HepG2 (cell line): Measurements from ENCODE around the gene TNIP1. TPM values are rescaled to one million over a fixed set of nuclear protein-coding genes. Genes with fewer than 3 reads are reported as not detected.
A peak's percentile ranks its signal among the peaks of the same experiment; 100 is the strongest.

ENCODE experiments used
- BORCS8-MEF2B ChIP-seq: sonication (generic); formaldehyde crosslinking; IDR thresholded peaks from 2 replicates; pipeline ENCODE4 v1.8.0; 2022; ENCODE audit warnings: mild to moderate bottlenecking, missing genetic modification reagents
- DNMT3B ChIP-seq: conservative IDR thresholded peaks from 2 replicates; pipeline ENCODE4 v1.6.1; 2016; ENCODE audit warnings: missing biosample characterization, control low read depth
- EEA1 ChIP-seq: sonication (generic); formaldehyde crosslinking; IDR thresholded peaks from 2 replicates; pipeline ENCODE4 v1.5.1; 2020; ENCODE audit warnings: mild to moderate bottlenecking, missing genetic modification reagents, borderline replicate concordance
- HNF4G ChIP-seq, 2 experiments: sonication (generic) in 1 of 2; formaldehyde crosslinking in 1 of 2; IDR thresholded peaks; 2 replicates each; pipeline versions ENCODE4 v1.4.0 to v1.6.1; 2011 to 2020; ENCODE audit warnings: borderline replicate concordance in 2 of 2, low read depth in 2 of 2, mild to moderate bottlenecking in 2 of 2, low read length in 1 of 2, missing genetic modification reagents in 1 of 2, moderate library complexity in 1 of 2
- IRF2 ChIP-seq: IDR thresholded peaks from 2 replicates; pipeline ENCODE4 v1.6.1; 2018; ENCODE audit warnings: missing genetic modification reagents, missing compliant biosample characterization
- NR2F1 ChIP-seq, 2 experiments: fragments of 450-650 bp in 1 of 2; formaldehyde crosslinking in 1 of 2; IDR thresholded peaks; 2 replicates each; pipeline versions ENCODE4 v1.5.0 to v1.6.1; 2016 to 2020; ENCODE audit warnings: mild to moderate bottlenecking in 1 of 2, missing compliant biosample characterization in 1 of 2, missing genetic modification reagents in 1 of 2, moderate library complexity in 1 of 2
- RAD21 ChIP-seq: fragments of 450-650 bp; formaldehyde crosslinking; IDR thresholded peaks from 2 replicates; pipeline ENCODE4 v1.5.0; 2020; ENCODE audit warnings: mild to moderate bottlenecking
- SALL2 ChIP-seq: sonication (generic); formaldehyde crosslinking; IDR thresholded peaks from 2 replicates; pipeline ENCODE4 v1.8.1; 2023; ENCODE audit warnings: mild to moderate bottlenecking, missing genetic modification reagents, inconsistent platforms
- SOX13 ChIP-seq, 3 experiments: fragments of 450-650 bp in 1 of 3; sonication (generic) in 1 of 3; formaldehyde crosslinking in 1 of 3; IDR thresholded peaks in 2 of 3; conservative IDR thresholded peaks in 1 of 3; 2 replicates each; pipeline versions ENCODE4 v1.5.0 to v1.6.1; 2016 to 2020; ENCODE audit warnings: antibody characterized with exemption in 1 of 3, mild to moderate bottlenecking in 1 of 3, missing compliant biosample characterization in 1 of 3, missing genetic modification reagents in 1 of 3, moderate library complexity in 1 of 3
- THRA ChIP-seq: sonication (generic); formaldehyde crosslinking; IDR thresholded peaks from 2 replicates; pipeline ENCODE4 v1.4.0; 2020; ENCODE audit warnings: missing genetic modification reagents, borderline replicate concordance
- ZFP36 ChIP-seq: fragments of 150-350 bp; IDR thresholded peaks from 2 replicates; pipeline ENCODE4 v1.6.1; 2018; ENCODE audit warnings: borderline replicate concordance, low read length, low read depth; ENCODE audit not compliant: partially characterized antibody
- ZFX ChIP-seq: sonication (generic); formaldehyde crosslinking; IDR thresholded peaks from 2 replicates; pipeline ENCODE4 v1.4.0; 2020; ENCODE audit warnings: mild to moderate bottlenecking, low read depth, missing genetic modification reagents, moderate library complexity
- ZKSCAN5 ChIP-seq: sonication (generic); formaldehyde crosslinking; IDR thresholded peaks from 2 replicates; pipeline ENCODE4 v1.5.1; 2020; ENCODE audit warnings: mild to moderate bottlenecking, missing genetic modification reagents
- ZNF232 ChIP-seq: sonication (generic); formaldehyde crosslinking; IDR thresholded peaks from 2 replicates; pipeline ENCODE4 v1.4.0; 2020; ENCODE audit warnings: missing genetic modification reagents, borderline replicate concordance
- ZNF280B ChIP-seq: sonication (generic); formaldehyde crosslinking; IDR thresholded peaks from 2 replicates; pipeline ENCODE4 v1.5.0; 2020; ENCODE audit warnings: missing genetic modification reagents, mild to moderate bottlenecking, borderline replicate concordance
- ZNF292 ChIP-seq: sonication (generic); formaldehyde crosslinking; IDR thresholded peaks from 2 replicates; pipeline ENCODE4 v1.8.1; 2022; ENCODE audit warnings: mild to moderate bottlenecking, low read depth, missing genetic modification reagents, borderline replicate concordance
- ZNF597 ChIP-seq: sonication (generic); formaldehyde crosslinking; IDR thresholded peaks from 2 replicates; pipeline ENCODE4 v1.5.0; 2020; ENCODE audit warnings: missing genetic modification reagents
- ZNF629 ChIP-seq: sonication (generic); formaldehyde crosslinking; conservative IDR thresholded peaks from 2 replicates; pipeline ENCODE4 v1.5.0; 2020; ENCODE audit warnings: missing genetic modification reagents
- ZSCAN31 ChIP-seq: sonication (generic); formaldehyde crosslinking; IDR thresholded peaks from 2 replicates; pipeline ENCODE4 v1.5.0; 2020; ENCODE audit warnings: low read depth, mild to moderate bottlenecking, missing genetic modification reagents
- polyA plus RNA-seq, 8 experiments: library from polyadenylated mRNA; depleted of rRNA in 3 of 8; stranded (reverse) in 7 of 8; unstranded in 1 of 8; fragments of >200 nt; fragmentation: Illumina TruSeq in 4 of 8; extraction: Trizol in 4 of 8; gene quantifications; 2 replicates each; pipeline versions ENCODE4 v1.2.1 to v1.2.3, GENCODE V29; 2011 to 2016; ENCODE audit warnings: low read depth in 4 of 8, missing spikeins in 1 of 8, mixed read lengths in 1 of 8; ENCODE audit not compliant: insufficient read depth in 1 of 8
- total RNA-seq, 5 experiments: library from RNA; depleted of rRNA; stranded (reverse); fragments of >200 nt; fragmentation: Illumina TruSeq; extraction: Trizol; gene quantifications; 2 replicates each; pipeline ENCODE4 v1.2.3, GENCODE V29; 2016; ENCODE audit warnings: low read depth in 1 of 5
- TF ChIP-seq, protein P1 (sequence below): sonication (generic); formaldehyde crosslinking; conservative IDR thresholded peaks from 2 replicates; pipeline ENCODE4 v1.4.0; 2020; ENCODE audit warnings: missing genetic modification reagents

TNIP1 gene
- total and polyA plus RNA-seq, 2 of the 13 experiments (the other 11 are each of a cell fraction or from before 2014, with no cell fraction given): 26.2 to 45.9 TPM

DNA sequence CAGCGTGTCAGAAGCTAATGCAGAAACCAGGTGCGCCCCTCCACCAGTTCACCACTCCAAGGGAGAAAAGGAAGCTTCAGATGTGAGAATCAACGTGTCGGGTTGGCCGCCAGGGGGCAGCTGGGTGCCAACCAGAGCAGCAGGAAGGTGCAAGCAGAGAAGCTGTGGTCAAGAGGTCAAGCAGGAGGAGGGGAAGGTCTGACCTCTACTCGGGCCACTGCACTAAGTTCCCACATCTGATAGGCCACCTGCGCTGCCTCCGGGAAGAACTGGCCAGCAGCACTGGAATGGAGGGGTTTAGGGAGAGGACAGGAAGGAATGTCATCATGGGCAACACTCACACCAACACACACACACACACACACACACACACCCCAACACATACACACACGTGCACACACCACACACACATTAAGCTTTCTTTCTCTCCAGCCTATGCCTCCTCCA is 45.4 kb upstream of the TNIP1 start (continued):
- TF ChIP-seq THRA (CRISPR knock-in tag) (0 out of 2 replicates have a peak, but pooled peaks have one; percentile 24), DNMT3B (CRISPR knock-in tag) (no peak), ZNF280B (no peak), RAD21 (peak; percentile 87), ZKSCAN5 (CRISPR knock-in tag) (no peak), SALL2 (CRISPR knock-in tag) (no peak), BORCS8-MEF2B (CRISPR knock-in tag) (peak; percentile 55; the same call in 1 of the 2 replicates), ZNF292 (CRISPR knock-in tag) (no peak), ZFX (CRISPR knock-in tag) (0 out of 2 replicates have a peak, but pooled peaks have one; percentile 13), ZNF232 (CRISPR knock-in tag) (no peak), ZFP36 (no peak), NR2F1 (CRISPR knock-in tag; IDR thresholded peaks at IDR 0.05) (peak; percentile 93 to 97), IRF2 (CRISPR knock-in tag) (peak; percentile 44; the same call in 1 of the 2 replicates), HNF4G (IDR thresholded peaks at IDR 0.05; ENCODE audit: borderline replicate concordance, low read depth, low read length) (no peak), HNF4G (CRISPR knock-in tag; IDR thresholded peaks at IDR 0.05; ENCODE audit: borderline replicate concordance, low read depth) (no peak), ZNF629 (CRISPR knock-in tag) (no peak), ZSCAN31 (CRISPR knock-in tag) (no peak), EEA1 (CRISPR knock-in tag) (no peak), ZNF597 (CRISPR knock-in tag) (no peak), SOX13 (IDR thresholded peaks at IDR 0.05) (no peak), SOX13 (CRISPR knock-in tag; conservative IDR thresholded peaks at IDR 0.05 in 1 of 2, IDR thresholded peaks at IDR 0.05 in 1 of 2) (no peak)
- TF ChIP-seq, protein P1, sequence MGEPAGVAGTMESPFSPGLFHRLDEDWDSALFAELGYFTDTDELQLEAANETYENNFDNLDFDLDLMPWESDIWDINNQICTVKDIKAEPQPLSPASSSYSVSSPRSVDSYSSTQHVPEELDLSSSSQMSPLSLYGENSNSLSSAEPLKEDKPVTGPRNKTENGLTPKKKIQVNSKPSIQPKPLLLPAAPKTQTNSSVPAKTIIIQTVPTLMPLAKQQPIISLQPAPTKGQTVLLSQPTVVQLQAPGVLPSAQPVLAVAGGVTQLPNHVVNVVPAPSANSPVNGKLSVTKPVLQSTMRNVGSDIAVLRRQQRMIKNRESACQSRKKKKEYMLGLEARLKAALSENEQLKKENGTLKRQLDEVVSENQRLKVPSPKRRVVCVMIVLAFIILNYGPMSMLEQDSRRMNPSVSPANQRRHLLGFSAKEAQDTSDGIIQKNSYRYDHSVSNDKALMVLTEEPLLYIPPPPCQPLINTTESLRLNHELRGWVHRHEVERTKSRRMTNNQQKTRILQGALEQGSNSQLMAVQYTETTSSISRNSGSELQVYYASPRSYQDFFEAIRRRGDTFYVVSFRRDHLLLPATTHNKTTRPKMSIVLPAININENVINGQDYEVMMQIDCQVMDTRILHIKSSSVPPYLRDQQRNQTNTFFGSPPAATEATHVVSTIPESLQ (CRISPR knock-in tag): no peak
